Measurements from ENCODE around the gene STIM1. TPM values are rescaled to one million over a fixed set of nuclear protein-coding genes. Genes with fewer than 3 reads are reported as not detected.

STIM1 gene
- total RNA-seq, 1 donor from 2014 or later: 16.3 TPM

GRCh38 chr11:4134806-4135205 is 279.3 kb downstream of the STIM1 start:
- DNase-seq (ENCODE audit: low spot score in 2 of 2) (no peak), FAIRE-seq (no peak)

GRCh38 chr11:4138497-4138896 is 283.0 kb downstream of the STIM1 start:
- DNase-seq (ENCODE audit: low spot score in 2 of 2): no peak
- no peak for FAIRE-seq

GRCh38 chr11:4140067-4140636 is 284.7 kb downstream of the STIM1 start:
- DNase-seq (ENCODE audit: low spot score in 2 of 2): no peak
- peak; percentile 26 for FAIRE-seq

Small RNAs within 50 kb of the gene (small RNA-seq; reads per million reads assigned to genes)
- gene AC087441.2 (not detected), gene RF00409 (not detected), gene RPS29P20 (not detected)

Other genes starting within 250 kb of the STIM1 start
- not detected for gene ART5, start 213.7 kb upstream of the STIM1 start, total RNA-seq
- not detected for gene ART1, start 210.5 kb upstream of the STIM1 start, total RNA-seq
- gene CHRNA10, start 184.3 kb upstream of the STIM1 start, total RNA-seq: 0.41 TPM
- gene NUP98, start 58.1 kb upstream of the STIM1 start, total RNA-seq: 73.4 TPM
- 6.9 TPM for gene PGAP2, start 47.1 kb upstream of the STIM1 start, total RNA-seq
- 1.2 TPM for gene RHOG, start 14.7 kb upstream of the STIM1 start, total RNA-seq
- gene RRM1, start 239.1 kb downstream of the STIM1 start, total RNA-seq: 77.5 TPM

All from frontal cortex (tissue), 4 donors.